ENCODE results near the gene ZNF229. TPM values are rescaled to one million over a fixed set of nuclear protein-coding genes. Genes with fewer than 3 reads are reported as not detected.
"Not testable (repeated sequence)": the region's sequence is repeated elsewhere in the genome, so short reads cannot be mapped to it uniquely, and the experiment has no call there.

The ZNF229 gene
- polyA plus RNA-seq (2013, experiment 1 of 2; ENCODE audit: insufficient read length): 3.1 TPM
- polyA plus RNA-seq (2013, experiment 2 of 2; ENCODE audit: insufficient read length): 2.6 TPM

DNA sequence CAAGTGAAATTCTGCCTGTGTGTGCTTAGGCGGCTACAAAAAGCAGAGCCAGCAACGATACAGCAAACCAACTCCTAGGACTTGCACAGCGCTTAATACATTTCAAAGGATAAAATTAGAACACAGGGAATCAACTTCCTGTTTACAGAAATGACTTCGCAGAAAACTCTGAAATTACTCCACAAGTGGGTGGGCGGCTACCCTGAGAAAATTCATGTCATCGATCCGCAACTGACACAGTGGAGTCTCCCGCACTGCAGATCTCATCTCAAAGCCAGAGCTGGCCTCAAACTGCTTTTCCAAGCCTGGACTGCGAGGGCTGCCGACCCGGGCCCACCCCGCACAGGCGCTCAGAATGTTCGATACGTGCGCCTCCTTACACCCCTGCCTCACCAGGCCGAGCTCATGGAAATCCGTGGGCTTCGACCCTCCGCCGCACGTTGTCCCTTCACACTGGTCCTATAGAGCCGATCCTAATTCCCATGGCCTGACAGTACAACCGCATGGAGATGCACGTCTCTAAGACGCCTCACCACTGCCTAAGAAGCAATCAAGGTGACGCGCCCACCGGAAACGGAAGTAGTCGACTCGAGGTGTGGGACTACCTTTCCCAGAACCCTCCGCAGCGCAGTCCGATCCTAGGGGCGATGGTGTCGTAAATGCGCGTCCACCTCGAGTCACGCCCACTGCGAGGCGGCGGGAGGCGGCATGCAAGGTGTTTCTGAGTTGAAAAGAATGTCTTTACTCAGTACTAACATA lies at the start of gene ZNF229:
TSS of gene ZNF229 (minus strand) at position 557 of the 759 bp plus-strand sequence. CDS start 5,625 bp downstream, outside the sequence.
- peak; percentile 94 for DNase-seq

DNA sequence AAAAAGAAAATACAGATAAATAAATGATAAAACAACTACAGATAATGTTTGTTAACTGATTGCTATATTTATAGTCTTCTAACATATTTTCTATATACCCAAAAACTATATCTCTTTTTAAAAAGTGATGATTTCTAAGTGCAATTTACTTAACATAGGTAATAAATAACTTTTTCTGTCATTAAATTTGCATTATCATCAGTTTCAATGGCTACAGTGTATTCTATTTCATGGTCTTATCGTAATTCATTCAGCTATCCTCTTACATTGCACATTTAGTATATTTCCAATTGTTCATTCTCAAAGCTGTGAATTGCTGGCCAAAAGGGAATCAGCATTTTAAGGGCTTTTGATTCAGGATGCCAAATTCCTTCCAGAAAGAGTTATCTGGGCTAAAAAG lies 48.4 kb upstream of the ZNF229 start:
- DNase-seq: no peak

DNA sequence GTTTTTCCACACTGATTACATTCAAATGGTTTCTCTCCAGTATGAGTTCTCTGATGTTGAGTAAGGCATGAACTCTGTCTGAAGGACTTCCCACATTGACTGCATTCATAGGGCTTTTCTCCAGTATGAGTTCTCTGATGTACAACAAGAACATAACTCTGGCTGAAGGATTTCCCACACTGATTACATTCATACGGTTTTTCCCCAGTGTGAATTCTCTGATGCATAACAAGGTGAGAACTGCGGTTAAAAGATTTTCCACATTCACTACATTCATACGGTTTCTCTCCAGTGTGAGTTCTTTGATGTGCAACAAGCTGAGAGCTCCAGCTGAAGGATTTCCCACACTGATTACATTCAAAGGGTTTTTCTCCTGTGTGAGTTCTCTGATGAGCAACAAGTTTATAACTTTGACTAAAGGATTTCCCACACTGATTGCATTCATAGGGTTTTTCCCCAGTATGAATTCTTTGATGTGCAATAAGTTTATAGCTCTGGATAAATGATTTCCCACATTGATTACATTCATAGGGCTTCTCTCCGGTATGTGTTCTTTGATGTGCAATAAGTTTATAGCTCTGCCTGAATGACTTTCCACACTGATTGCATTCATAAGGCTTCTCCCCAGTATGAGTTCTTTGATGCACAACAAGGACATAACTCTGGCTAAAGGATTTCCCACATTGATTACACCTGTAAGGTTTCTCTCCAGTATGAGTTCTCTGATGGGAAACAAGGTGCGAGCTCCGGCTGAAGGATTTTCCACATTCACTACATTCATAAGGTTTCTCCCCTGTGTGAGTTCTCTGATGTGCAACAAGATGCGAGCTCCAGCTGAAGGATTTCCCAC lies 28.5 kb upstream of the ZNF229 start:
- DNase-seq: peak; percentile 22

DNA sequence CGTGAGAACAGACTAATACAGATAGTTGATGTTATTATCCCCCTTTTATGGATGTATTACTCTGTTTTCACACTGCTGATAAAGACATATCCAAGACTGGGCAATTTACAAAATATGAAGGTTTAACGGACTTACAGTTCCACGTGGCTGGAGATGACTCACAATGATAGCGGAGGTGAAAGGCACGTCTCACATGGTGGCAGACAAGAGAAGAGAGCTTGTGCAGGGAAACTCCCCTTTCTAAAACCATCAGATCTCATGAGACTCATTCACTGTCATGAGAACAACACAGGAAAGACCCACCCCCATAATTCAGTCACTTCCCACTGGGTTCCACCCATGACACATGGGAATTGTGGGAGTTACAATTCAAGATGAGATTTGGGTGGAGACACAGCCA lies 20.5 kb upstream of the ZNF229 start:
- not testable (repeated sequence) for DNase-seq

DNA sequence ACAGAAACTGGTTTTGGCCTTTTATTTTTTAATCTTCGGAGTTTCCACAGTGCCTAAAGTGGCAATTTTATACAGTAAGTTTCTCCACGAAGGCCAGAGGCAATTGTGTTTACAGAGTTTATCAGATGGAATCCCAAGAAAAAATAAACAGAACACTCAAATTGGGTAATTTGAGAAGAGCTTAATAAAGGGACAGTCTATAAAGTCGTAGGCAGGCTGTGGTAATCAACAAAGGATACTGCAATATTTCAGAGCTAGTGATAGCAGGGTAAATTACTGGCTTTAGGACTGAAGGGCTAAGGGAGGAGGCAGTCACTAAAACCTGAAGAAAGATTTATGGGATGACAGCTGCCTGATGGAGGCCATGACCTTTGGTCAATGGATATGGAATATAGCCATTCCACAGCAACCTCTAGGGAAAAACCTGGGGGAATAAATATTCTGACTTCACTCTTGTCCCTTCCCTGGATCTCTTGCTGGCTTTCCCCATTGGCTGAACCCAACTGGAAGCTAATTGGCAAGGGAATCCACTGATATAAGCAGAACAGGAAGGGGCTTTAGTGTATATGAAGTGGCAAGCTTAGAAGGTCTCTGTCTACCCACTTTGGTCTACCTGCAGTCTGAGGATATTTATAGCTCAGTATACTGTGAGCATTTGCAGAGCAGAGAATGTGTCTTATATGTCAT lies 14.5 kb upstream of the ZNF229 start:
- not testable (repeated sequence) for DNase-seq

DNA sequence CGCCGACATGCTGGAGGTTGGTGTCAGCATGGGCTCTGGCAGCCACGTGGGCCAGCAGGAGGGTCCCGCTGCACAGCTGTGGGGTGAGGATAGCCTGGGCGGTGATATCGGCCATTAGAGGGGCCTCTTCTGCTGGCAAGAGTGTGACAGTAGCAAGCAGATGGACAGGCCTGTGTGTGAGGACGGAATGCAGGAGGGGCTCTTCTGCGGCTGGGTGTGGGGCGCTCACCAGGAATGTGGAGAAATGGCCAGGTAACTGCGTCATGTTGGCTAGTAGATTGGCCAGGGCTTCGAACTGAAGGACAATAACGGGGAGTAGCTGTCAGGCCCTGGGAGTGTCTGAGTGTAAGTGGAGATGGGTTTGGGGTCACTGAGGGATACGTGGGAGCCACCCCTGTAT lies 7.7 kb upstream of the ZNF229 start:
- DNase-seq: not testable (repeated sequence)

DNA sequence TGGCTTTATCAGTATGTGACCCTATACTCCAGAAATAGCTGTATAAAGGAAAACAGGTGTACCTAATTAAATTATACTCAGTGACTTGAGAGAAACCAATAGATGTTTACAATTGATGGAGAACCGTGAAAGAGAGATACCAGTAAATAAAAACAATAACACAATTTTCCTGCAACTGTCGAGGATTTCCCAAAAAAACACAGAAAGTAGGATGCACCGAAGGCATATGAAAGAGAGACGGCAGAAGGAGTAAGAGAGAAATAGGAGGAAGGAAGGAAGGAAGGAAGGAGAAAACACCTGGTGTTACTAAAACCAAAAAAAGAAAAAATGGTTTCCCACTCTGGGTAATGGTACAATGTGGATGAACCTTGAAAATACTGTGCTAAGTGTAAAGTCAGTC lies 6.8 kb upstream of the ZNF229 start:
- no peak for DNase-seq

DNA sequence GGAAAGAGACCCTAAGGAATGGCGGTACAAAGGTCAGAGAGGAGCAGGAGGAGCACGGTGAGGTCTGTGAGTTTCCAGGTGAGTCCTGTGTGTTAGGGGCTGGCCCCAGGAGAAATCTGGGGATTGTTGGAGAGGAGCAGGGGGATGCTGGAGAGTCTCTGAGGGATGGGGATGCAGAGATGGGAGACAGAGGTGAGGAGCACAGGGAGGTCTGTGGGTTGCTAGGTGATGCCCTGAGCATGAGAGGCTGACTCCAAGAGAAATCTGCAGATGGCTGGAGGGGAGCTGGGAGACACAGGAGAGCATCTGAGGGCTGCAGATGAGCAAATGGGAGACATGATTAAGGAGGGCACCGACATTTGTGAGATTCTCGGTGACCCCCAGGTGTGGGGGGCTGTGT lies 4.1 kb upstream of the ZNF229 start:
- no peak for DNase-seq

DNA sequence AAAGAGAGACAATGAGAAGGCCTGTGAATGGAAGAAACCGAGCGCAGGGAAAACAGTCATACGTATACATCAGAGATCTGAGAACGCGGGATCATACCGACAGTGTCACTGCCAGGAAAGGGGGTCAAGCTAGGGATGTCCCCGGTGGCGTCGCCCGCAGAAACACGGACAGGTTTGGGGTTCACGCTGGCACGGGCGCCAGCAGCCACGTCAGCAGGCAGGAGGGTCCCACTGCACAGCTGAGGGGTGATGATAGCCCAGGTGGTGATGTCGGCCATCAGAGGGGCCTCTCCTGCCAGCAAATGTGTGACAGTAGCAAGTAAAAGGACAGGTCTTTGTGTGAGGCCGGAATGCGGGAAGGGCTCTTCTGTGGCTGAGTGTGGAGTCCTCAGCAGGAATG lies 3.4 kb upstream of the ZNF229 start:
- DNase-seq: no peak

DNA sequence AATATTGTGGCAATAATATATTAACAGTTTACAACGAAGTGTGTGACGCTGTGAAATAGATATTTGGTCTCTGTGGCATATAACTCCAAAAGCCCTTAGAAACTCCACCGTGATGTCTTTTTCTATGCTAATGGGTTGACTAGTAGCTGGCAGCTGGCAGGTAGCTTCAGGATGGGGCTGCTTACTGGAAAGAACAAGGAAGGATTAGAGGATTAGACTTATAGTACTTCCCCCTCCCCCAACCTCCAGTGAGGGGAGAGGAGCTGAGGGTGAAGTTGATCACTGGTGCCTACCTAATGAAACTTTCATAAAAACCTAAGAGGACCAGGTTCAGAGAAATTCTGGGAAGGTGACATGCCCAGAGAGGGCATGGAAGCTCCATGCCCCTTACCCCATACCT lies 9.8 kb downstream of the ZNF229 start:
- no peak for DNase-seq

DNA sequence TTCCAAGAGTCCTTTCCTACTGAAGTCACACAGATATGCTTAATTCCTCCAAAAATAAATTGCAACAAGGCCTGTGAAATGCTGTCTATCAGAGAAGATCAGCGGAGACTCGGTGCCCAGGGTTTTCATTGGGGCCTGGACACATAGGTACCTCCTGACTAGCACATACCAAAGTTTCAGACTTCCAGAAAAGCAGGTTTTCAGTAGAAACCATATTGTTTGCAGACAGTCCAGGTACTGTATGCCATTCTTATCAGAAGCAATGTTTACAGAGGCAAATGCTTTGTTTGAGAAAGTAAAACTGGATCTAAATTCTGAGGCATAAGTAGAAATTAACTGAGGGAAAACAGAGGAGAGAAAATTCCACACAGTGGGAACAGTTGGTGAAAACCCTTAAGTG lies 12.8 kb downstream of the ZNF229 start:
- no peak for DNase-seq

DNA sequence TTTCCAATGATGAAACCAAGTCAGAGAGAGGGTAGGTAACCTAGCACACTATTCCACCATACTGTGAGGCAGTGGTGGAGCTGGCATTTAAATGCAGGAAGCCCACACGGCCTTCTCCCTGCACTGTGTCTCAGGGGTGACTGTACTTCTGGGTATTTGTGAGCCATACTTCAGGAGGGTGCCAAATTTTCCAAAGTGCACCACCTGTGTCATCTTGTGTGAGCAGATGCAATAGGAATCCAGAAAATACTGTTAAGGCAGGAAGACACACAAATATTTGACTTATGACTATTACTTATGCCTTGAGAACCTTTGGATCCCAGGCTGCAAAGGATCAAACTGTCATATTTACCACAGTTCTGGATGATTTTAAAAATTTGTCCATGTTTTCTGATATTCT lies 17.3 kb downstream of the ZNF229 start:
- no peak for DNase-seq

DNA sequence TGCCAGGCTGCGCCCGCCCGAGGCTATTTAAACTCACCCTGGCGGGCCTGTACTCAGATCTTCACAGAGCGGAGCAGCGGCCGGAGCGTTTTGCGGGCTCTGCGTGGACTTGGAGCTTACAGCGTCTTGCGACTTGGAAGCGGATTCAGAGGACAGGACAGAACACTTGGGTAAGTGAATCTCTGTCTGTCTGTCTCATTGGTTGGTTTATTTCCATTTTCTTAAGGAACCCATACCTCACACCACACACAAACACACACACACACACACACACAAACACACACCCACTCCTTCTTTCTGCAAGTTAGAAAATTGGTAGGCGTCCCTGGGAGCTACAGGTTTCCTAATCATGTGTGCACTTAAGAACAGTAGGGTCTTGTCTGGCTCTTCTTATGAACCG lies 32.7 kb downstream of the ZNF229 start:
- DNase-seq: not testable (repeated sequence)

DNA sequence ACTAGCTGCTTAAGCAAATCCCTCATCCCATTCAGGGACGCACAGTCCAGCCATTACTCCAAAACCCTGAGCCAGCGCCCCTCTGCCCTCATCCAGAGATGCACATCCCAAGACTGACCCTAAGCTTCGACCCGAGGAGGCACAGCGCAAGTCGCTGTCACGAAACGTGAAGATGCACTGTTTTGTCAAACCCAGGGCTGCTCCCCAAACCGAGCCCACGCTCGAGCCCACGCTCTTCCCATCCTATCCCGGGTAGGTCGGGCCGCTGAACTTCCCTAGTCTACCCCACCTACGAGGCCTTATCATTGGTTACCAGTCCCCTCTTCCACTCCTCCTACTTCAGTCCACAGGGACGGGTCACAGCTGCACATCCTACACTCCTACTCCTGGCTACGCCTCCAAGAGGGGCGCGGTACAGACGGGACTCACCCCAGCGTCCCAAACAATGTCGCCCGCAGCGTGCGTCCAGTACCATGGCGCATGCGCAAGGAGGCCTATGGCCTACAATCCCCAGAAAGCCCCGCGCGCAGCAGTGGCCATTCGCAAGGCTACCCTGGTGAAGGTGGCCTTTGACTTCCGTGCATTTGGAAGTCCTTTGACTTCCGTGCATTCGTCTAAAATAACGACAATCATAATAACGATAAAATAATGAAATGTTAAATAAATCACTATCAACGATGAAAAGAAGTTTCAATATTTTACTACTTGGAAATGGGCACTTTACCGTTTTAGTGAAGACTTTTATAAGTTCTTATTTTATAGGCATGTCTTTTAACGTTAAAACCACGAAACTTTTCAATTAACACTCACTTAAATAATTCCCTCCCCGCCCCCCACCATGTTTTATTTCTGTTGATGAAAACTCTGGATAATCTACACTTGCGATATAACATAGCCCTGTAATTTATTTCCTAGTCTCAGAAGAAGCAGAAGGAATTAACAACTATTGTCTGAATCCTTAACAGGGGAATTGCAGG lies 46.8 kb downstream of the ZNF229 start, which contains the start of gene ZNF285:
TSS of gene ZNF285 (minus strand) at position 470 of the 977 bp plus-strand sequence. CDS start 4,395 bp downstream, outside the sequence.
- peak; percentile 97 for DNase-seq

DNA sequence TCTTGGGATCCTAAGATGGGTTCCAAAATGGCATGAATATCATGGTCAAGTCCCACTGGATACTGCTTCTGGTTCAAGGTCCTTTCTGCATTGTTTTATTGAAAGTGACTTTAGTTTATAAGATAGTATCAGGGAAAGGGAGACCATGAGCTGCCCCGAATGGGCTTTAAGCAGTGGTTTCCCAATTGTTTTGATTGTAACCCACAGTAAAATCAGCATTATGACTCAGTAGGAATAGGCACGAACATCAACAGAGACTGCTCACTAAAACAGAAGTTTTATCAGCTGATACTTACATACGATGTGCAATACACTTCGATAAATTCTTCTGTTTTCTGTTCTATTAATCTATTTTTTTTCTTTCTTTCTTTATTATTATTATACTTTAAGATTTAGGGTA lies 59.0 kb downstream of the ZNF229 start:
- not testable (repeated sequence) for DNase-seq

Data from fibroblast of skin of back (primary cell).